K562 (cell line): ENCODE data around the gene BPTF. TPM values are rescaled to one million over a fixed set of nuclear protein-coding genes. Genes with fewer than 3 reads are reported as not detected.
"Not testable (repeated sequence)": the region's sequence is repeated elsewhere in the genome, so short reads cannot be mapped to it uniquely, and the experiment has no call there.

Experiments used
- ATAC-seq: fragments of 200-7000 bp; cut with Tn5 transposase; 3 replicates; pipeline ENCODE4 v1.9.1; 2020; ENCODE audit warnings: moderate library complexity
- BruUV-seq: library from RNA; stranded (reverse); fragments of 400-500 nt; replicated peaks from 2 replicates; lab custom pipeline; 2021; lab: Mats Ljungman, UMichigan
- CTCF ChIA-PET: fragments of 300-600 bp; formaldehyde crosslinking; extraction: SDS; loops from one replicate; lab custom pipeline; 2021; ENCODE audit warnings: low intra/inter-chr PET ratio; lab: Yijun Ruan, JAX
- POLR2A ChIA-PET: fragments of 300-600, 350-650 bp; sonication (Branson Sonifier 250); formaldehyde crosslinking; extraction: SDS; loops from one replicate; lab custom pipeline; 2021; ENCODE audit warnings: antibody characterized with exemption, inconsistent platforms; lab: Yijun Ruan, JAX
- DNase-seq, 4 experiments: peaks; one replicate each; pipeline versions ENCODE4 v3.0.0 to v3.0.0-alpha.2; 2011 to 2018; ENCODE audit warnings: low spot score in 3 of 4, mixed read lengths in 3 of 4; ENCODE audit errors: extremely low read depth in 1 of 4
- FAIRE-seq: peaks from 2 replicates; lab custom pipeline; 2011; peaks lifted over from hg19 to GRCh38; lab: Jason Lieb, UNC
- H2AFZ ChIP-seq: 2 replicates; pipeline ENCODE4 v1.6.0; 2011; ENCODE audit warnings: low read depth, low read length, control low read depth, inconsistent platforms
- H3K27ac ChIP-seq: fragments of 200-600 bp; 3 replicates; pipeline ENCODE4 v1.8.0; 2011; ENCODE audit warnings: low read depth, mild to moderate bottlenecking, control low read depth, inconsistent platforms, low read length, moderate library complexity, mixed read lengths; ENCODE audit errors: extremely low read depth
- H3K27me3 ChIP-seq, 2 experiments: fragments of 300-600 bp in 1 of 2; 2 replicates in 1 of 2; 3 replicates in 1 of 2; pipeline versions ENCODE4 v1.6.0 to v1.8.0; 2011; ENCODE audit warnings: inconsistent platforms in 2 of 2, low read length in 2 of 2, mild to moderate bottlenecking in 1 of 2, mixed read lengths in 1 of 2, moderate library complexity in 1 of 2; ENCODE audit not compliant: control insufficient read depth in 2 of 2, insufficient read depth in 2 of 2
- H3K36me3 ChIP-seq: fragments of 300-600 bp; 3 replicates; pipeline ENCODE4 v1.8.0; 2011; ENCODE audit warnings: mild to moderate bottlenecking, low read length, inconsistent platforms; ENCODE audit not compliant: control insufficient read depth, insufficient read depth
- H3K4me1 ChIP-seq, 2 experiments: fragments of 200-600 bp in 1 of 2; replicated peaks in 1 of 2; 2 replicates in 1 of 2; 3 replicates in 1 of 2; pipeline versions ENCODE4 v1.5.1 to v1.8.0; 2011; ENCODE audit warnings: inconsistent platforms in 2 of 2, low read length in 2 of 2, mild to moderate bottlenecking in 1 of 2, mixed read lengths in 1 of 2, moderate library complexity in 1 of 2; ENCODE audit not compliant: control insufficient read depth in 2 of 2, insufficient read depth in 2 of 2
- H3K4me2 ChIP-seq: 2 replicates; pipeline ENCODE4 v1.6.1; 2011; ENCODE audit warnings: low read length, control low read depth, inconsistent platforms, mixed read lengths; ENCODE audit not compliant: insufficient read depth
- H3K4me3 ChIP-seq: fragments of 200-600 bp; sonication (generic), shearing (Covaris generic); 2 replicates; pipeline ENCODE4 v1.5.1; 2016; ENCODE audit warnings: control low read depth, inconsistent platforms
- H3K79me2 ChIP-seq: fragments of 200-600 bp; 3 replicates; pipeline ENCODE4 v1.8.0; 2011; ENCODE audit warnings: low read length, inconsistent platforms; ENCODE audit not compliant: control insufficient read depth, insufficient read depth
- H3K9ac ChIP-seq, 2 experiments: 2 replicates each; pipeline versions ENCODE4 v1.6.0 to v1.6.1; 2011; ENCODE audit warnings: low read depth in 2 of 2, low read length in 2 of 2, control low read depth in 1 of 2, inconsistent platforms in 1 of 2, mild to moderate bottlenecking in 1 of 2, mixed read lengths in 1 of 2; ENCODE audit not compliant: insufficient read depth in 1 of 2
- H3K9me1 ChIP-seq: one replicate; pipeline ENCODE4 v1.6.0; 2011; ENCODE audit warnings: inconsistent platforms, mild to moderate bottlenecking, low read length, moderate library complexity; ENCODE audit not compliant: control insufficient read depth, insufficient read depth
- H3K9me3 ChIP-seq: replicated peaks from 2 replicates; pipeline ENCODE4 v1.5.1; 2011; ENCODE audit warnings: low read depth, low read length, inconsistent platforms; ENCODE audit not compliant: control insufficient read depth, insufficient read depth
- H4K20me1 ChIP-seq: replicated peaks from 2 replicates; pipeline ENCODE4 v1.6.1; 2011; ENCODE audit warnings: low read length, inconsistent platforms, mixed read lengths; ENCODE audit not compliant: control insufficient read depth, insufficient read depth
- LCOR ChIP-seq: sonication (generic); formaldehyde crosslinking; IDR thresholded peaks from 2 replicates; pipeline ENCODE4 v1.8.0; 2022; ENCODE audit warnings: mild to moderate bottlenecking, missing genetic modification reagents
- MECOM ChIP-seq: fragments of 250-450 bp; sonication (Bioruptor Pico); IDR thresholded peaks from 2 replicates; pipeline ENCODE4 v1.8.0; 2022; ENCODE audit warnings: inconsistent platforms
- NCOA4 ChIP-seq: fragments of 450-650 bp; IDR thresholded peaks from 2 replicates; pipeline ENCODE4 v1.6.1; 2018; ENCODE audit warnings: mild to moderate bottlenecking; ENCODE audit not compliant: partially characterized antibody
- RBM22 ChIP-seq: fragments of 200-400 bp; formaldehyde crosslinking; IDR thresholded peaks from 2 replicates; pipeline ENCODE4 v1.6.1; 2018; ENCODE audit warnings: low read length, low read depth; ENCODE audit not compliant: poor library complexity, severe bottlenecking
- THRB ChIP-seq: fragments of 450-650 bp; formaldehyde crosslinking; conservative IDR thresholded peaks from 2 replicates; pipeline ENCODE4 v1.4.0; 2022; ENCODE audit warnings: mild to moderate bottlenecking, missing genetic modification characterization
- WGBS: fragments of 100-300 bp; shearing (Covaris generic); methylation state at CpG from one replicate; pipeline ENCODE4 v1.1.6; 2016; ENCODE audit warnings: low coverage, mixed read lengths; ENCODE audit not compliant: insufficient coverage; ENCODE audit errors: missing lambda C conversion rate; 5-methylcytosine and 5-hydroxymethylcytosine counted together
- in situ Hi-C: fragments of 300-500 bp; cut with MboI; formaldehyde crosslinking; loops from 4 replicates; pipeline ENCODE4 v1.15.0; 2018; ENCODE audit warnings: inconsistent platforms, mixed read lengths
- intact Hi-C: fragments of 100-400 bp; cut with micrococcal nuclease; formaldehyde crosslinking; loops from 2 replicates; pipeline ENCODE4 v1.14.2; 2022
- polyA plus RNA-seq, 8 experiments: library from polyadenylated mRNA; depleted of rRNA in 4 of 8; stranded (reverse) in 5 of 8; unstranded in 3 of 8; fragments of >200 nt; fragmentation: Nextera tagmentation in 2 of 8; fragmentation: Illumina TruSeq in 1 of 8; extraction: Ambion mirVana in 2 of 8; extraction: Trizol in 1 of 8; gene quantifications; 2 replicates each; pipeline versions ENCODE4 v1.2.1 to v1.2.3, GENCODE V29; 2011 to 2014; ENCODE audit warnings: inconsistent platforms in 1 of 8, missing spikeins in 1 of 8
- total RNA-seq, 7 experiments: library from RNA; depleted of rRNA in 6 of 7; stranded (reverse); fragments of >200 nt in 6 of 7; fragmentation: Illumina TruSeq in 2 of 7; extraction: Trizol in 2 of 7; gene quantifications; 2 replicates each; pipeline versions ENCODE4 v1.2.1 to v1.2.3, GENCODE V29; 2011 to 2021; ENCODE audit warnings: low replicate concordance in 1 of 7
- TF ChIP-seq, protein P1 (sequence below): fragments of 200-800 bp; sonication (Bioruptor generic); IDR thresholded peaks from 2 replicates; pipeline ENCODE4 v1.6.1; 2016; ENCODE audit warnings: missing genetic modification characterization, missing compliant biosample characterization

The BPTF gene
- total and polyA plus RNA-seq, 9 of the 15 experiments (the other 6 are each of a cell fraction or from before 2014, with no cell fraction given): 12.5 to 52.1 (median 26.9) TPM

DNA sequence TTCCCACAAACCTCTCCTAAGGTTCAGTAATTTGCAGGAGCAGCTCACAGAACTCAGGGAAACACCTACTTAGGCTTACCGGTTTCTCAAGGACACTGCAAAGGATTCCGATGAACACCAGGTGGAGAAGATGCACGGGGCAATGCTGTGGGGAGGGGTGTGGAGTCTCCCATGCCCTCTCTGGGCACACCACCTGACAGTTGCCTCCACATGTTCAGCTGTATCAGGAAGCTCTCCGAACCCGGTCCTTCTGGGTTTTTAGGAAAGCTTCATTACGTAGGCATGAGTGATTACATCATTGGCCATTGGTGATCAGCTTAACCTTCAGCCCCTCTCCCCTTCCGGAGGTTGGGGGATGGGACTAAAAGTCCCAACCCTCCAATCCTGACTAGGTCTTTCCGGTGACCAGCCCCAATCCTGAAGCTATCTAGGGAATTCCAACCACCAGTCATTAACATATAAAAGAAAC lies 149.3 kb downstream of the BPTF start (continued):
- TF ChIP-seq, protein P1, sequence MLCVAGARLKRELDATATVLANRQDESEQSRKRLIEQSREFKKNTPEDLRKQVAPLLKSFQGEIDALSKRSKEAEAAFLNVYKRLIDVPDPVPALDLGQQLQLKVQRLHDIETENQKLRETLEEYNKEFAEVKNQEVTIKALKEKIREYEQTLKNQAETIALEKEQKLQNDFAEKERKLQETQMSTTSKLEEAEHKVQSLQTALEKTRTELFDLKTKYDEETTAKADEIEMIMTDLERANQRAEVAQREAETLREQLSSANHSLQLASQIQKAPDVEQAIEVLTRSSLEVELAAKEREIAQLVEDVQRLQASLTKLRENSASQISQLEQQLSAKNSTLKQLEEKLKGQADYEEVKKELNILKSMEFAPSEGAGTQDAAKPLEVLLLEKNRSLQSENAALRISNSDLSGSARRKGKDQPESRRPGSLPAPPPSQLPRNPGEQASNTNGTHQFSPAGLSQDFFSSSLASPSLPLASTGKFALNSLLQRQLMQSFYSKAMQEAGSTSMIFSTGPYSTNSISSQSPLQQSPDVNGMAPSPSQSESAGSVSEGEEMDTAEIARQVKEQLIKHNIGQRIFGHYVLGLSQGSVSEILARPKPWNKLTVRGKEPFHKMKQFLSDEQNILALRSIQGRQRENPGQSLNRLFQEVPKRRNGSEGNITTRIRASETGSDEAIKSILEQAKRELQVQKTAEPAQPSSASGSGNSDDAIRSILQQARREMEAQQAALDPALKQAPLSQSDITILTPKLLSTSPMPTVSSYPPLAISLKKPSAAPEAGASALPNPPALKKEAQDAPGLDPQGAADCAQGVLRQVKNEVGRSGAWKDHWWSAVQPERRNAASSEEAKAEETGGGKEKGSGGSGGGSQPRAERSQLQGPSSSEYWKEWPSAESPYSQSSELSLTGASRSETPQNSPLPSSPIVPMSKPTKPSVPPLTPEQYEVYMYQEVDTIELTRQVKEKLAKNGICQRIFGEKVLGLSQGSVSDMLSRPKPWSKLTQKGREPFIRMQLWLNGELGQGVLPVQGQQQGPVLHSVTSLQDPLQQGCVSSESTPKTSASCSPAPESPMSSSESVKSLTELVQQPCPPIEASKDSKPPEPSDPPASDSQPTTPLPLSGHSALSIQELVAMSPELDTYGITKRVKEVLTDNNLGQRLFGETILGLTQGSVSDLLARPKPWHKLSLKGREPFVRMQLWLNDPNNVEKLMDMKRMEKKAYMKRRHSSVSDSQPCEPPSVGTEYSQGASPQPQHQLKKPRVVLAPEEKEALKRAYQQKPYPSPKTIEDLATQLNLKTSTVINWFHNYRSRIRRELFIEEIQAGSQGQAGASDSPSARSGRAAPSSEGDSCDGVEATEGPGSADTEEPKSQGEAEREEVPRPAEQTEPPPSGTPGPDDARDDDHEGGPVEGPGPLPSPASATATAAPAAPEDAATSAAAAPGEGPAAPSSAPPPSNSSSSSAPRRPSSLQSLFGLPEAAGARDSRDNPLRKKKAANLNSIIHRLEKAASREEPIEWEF (CRISPR knock-in tag): no peak
- TF ChIP-seq RBM22 (no peak), NCOA4 (no peak), MECOM (CRISPR knock-in tag) (no peak), THRB (CRISPR knock-in tag) (no peak), LCOR (no peak)

GRCh38 chr17:67976306-67976705 lies 151.0 kb downstream of the BPTF start:
- H3K4me3 ChIP-seq, in situ Hi-C loops, H3K9me3 ChIP-seq, H3K4me1 ChIP-seq, H3K4me2 ChIP-seq, H3K79me2 ChIP-seq, H4K20me1 ChIP-seq, intact Hi-C loops, CTCF ChIA-PET, FAIRE-seq, ATAC-seq, H2AFZ ChIP-seq, H3K9ac ChIP-seq, BruUV-seq, DNase-seq, H3K27me3 ChIP-seq, H3K27ac ChIP-seq, H3K9me1 ChIP-seq: not testable (repeated sequence)
- WGBS: 95% methylated on average over 6 of the region's 6 CpGs
- POLR2A ChIA-PET: interaction anchor here (1.0 kb wide), 1 partner anchor 11 kb away, joined by 3 read pairs; no protein-coding TSS in a partner anchor
- peaks cover 16% of the 10 kb centered on the region; the same call in 1 of the 3 replicates for H3K36me3 ChIP-seq
